PC-9 (cell line): ENCODE data around the gene MRPS18B.

ENCODE experiments used
- CTCF ChIP-seq: fragments of 200-600 bp; sonication (generic); conservative IDR thresholded peaks from 2 replicates; pipeline ENCODE4 v1.6.1; 2017; ENCODE audit warnings: mixed run types, antibody characterized with exemption, mild to moderate bottlenecking, moderate library complexity
- EZH2 ChIP-seq: fragments of 200-600 bp; sonication (generic); IDR thresholded peaks from 2 replicates; pipeline ENCODE4 v1.8.0; 2017; ENCODE audit warnings: antibody characterized with exemption, low read depth

GRCh38 chr6:30619561-30619960 is 1.9 kb downstream of the MRPS18B start:
- no peak for TF ChIP-seq CTCF
- no peak for TF ChIP-seq EZH2
